Measurements from ENCODE around the gene DYNLT1. TPM values are rescaled to one million over a fixed set of nuclear protein-coding genes. Genes with fewer than 3 reads are reported as not detected.

DYNLT1 gene
- total and polyA plus RNA-seq, 2 of the 13 experiments (the other 11 are each of a cell fraction or from before 2014, with no cell fraction given): 108 to 171 TPM

- TF ChIP-seq HNRNPLL (IDR thresholded peaks at IDR 0.05; ENCODE audit: low read depth, low read length, poor library complexity, severe bottlenecking): peak; percentile 47
- no peak for TF ChIP-seq CEBPG (CRISPR knock-in tag; IDR thresholded peaks at IDR 0.05)
- peak; percentile 81 for TF ChIP-seq RFX5 (IDR thresholded peaks at IDR 0.05; ENCODE audit: low read depth, low read length)
- TF ChIP-seq HOXA9 (CRISPR knock-in tag; IDR thresholded peaks at IDR 0.05; ENCODE audit: borderline replicate concordance): 0 out of 2 replicates have a peak, but pooled peaks have one; percentile 40
- no peak for TF ChIP-seq ZNF674 (CRISPR knock-in tag; IDR thresholded peaks at IDR 0.05; ENCODE audit: low read depth)
- TF ChIP-seq NFRKB (IDR thresholded peaks at IDR 0.05): 0 out of 2 replicates have a peak, but pooled peaks have one; percentile 1
- TF ChIP-seq AGO2 (optimal IDR thresholded peaks at IDR 0.05; ENCODE audit: low read depth, low read length): peak; percentile 76
- no peak for ATAC-seq
- Histone ChIP-seq H3K4me1 (ENCODE audit: insufficient read depth, low read length) (peaks cover 56% of the 10 kb centered on the region), H3K27ac (ENCODE audit: extremely low read length, insufficient read depth, low read length) (no peak overlapping the region), H2AFZ (ENCODE audit: low read length) (no peak overlapping the region), H3K79me2 (ENCODE audit: insufficient read depth, low read length) (no peaks in the 10 kb centered on the region), H3K27me3 (ENCODE audit: control insufficient read depth in 1 of 2, insufficient read depth in 2 of 2, low read length in 2 of 2) (no peaks in the 10 kb centered on the region), H3K4me3 (replicated peaks in 1 of 3; ENCODE audit: insufficient read depth in 1 of 3, low read depth in 2 of 3, low read length in 3 of 3) (no peak overlapping the region), H4K20me1 (ENCODE audit: insufficient read depth, low read length) (peaks cover 29% of the 10 kb centered on the region), H3K9me3 (ENCODE audit: low read length) (no peaks in the 10 kb centered on the region), H3K4me2 (ENCODE audit: low read depth, low read length) (no peak overlapping the region), H3K36me3 (replicated peaks in 1 of 2; ENCODE audit: control insufficient read depth in 1 of 2, insufficient read depth in 2 of 2, low read length in 2 of 2) (peaks cover 74 to 98% of the 10 kb centered on the region in 2 experiments), H3K9ac (ENCODE audit: insufficient read depth, low read depth, low read length) (no peak overlapping the region)
- ChIA-PET POLR2A (interaction anchor here (0.5 kb wide), 1 partner anchor 540 kb away, joined by 3 read pairs; no protein-coding TSS in a partner anchor), CTCF (ENCODE audit: low intra/inter-chr PET ratio, low total read pairs) (no interaction called here)
- intact Hi-C loops (cut with micrococcal nuclease; ENCODE audit: unreplicated experiment) (no loop called here), in situ Hi-C loops (cut with HindIII; ENCODE audit: extremely low pct_ligation_motif_present, low pct_unique_long_range_greater_than_20kb) (no loop called here)
- 95% methylated on average over 20 of the region's 20 CpGs for WGBS (ENCODE audit: low lambda C conversion rate)
- no peak for DNase-seq (ENCODE audit: low spot score)
- no TSS peak for BruUV-seq (replicated peaks)
- no peak for FAIRE-seq
These were observed 17.2 kb downstream of the DYNLT1 start for GRCh38 chr6:158627168-158627939.
